MM.1S (cell line): ENCODE results near the gene PCBP4.

ENCODE experiments used
- DNase-seq: peaks from one replicate; pipeline ENCODE4 v3.0.0-alpha.2; 2015
- H2AFZ ChIP-seq: fragments of 300-600 bp; sonication (generic); 2 replicates; pipeline ENCODE4 v1.6.0; 2016; ENCODE audit warnings: antibody characterized with exemption, low read length
- H3F3A ChIP-seq: fragments of 300-600 bp; sonication (generic); 2 replicates; pipeline ENCODE4 v1.6.1; 2016; ENCODE audit warnings: mild to moderate bottlenecking, antibody characterized with exemption, low read length, moderate library complexity, mixed read lengths; ENCODE audit not compliant: insufficient read depth
- H3K27ac ChIP-seq: fragments of 300-600 bp; sonication (generic); 2 replicates; pipeline ENCODE4 v1.5.1; 2016; ENCODE audit warnings: mild to moderate bottlenecking, low read length
- H3K27me3 ChIP-seq: fragments of 300-600 bp; sonication (generic); replicated peaks from 2 replicates; pipeline ENCODE4 v1.6.0; 2016; ENCODE audit warnings: low read length; ENCODE audit not compliant: insufficient read depth
- H3K36me3 ChIP-seq: fragments of 300-600 bp; sonication (generic); replicated peaks from 2 replicates; pipeline ENCODE4 v1.6.1; 2016; ENCODE audit warnings: mild to moderate bottlenecking, low read length, mixed read lengths; ENCODE audit not compliant: insufficient read depth
- H3K4me1 ChIP-seq: fragments of 300-600 bp; sonication (generic); 2 replicates; pipeline ENCODE4 v1.6.1; 2016; ENCODE audit warnings: low read length, mixed read lengths
- H3K4me2 ChIP-seq: fragments of 300-600 bp; sonication (generic); 2 replicates; pipeline ENCODE4 v1.6.0; 2016; ENCODE audit warnings: low read depth, low read length
- H3K4me3 ChIP-seq: fragments of 300-600 bp; sonication (generic); 2 replicates; pipeline ENCODE4 v1.5.1; 2016; ENCODE audit warnings: low read length, mixed read lengths
- H3K79me2 ChIP-seq: fragments of 300-600 bp; sonication (generic); 2 replicates; pipeline ENCODE4 v1.6.1; 2016; ENCODE audit warnings: mixed run types, low read length, mixed read lengths
- H3K9ac ChIP-seq: fragments of 300-600 bp; sonication (generic); 2 replicates; pipeline ENCODE4 v1.6.1; 2016; ENCODE audit warnings: low read length, mixed read lengths
- H3K9me2 ChIP-seq: fragments of 300-600 bp; sonication (generic); replicated peaks from 2 replicates; pipeline ENCODE4 v1.6.1; 2016; ENCODE audit warnings: mild to moderate bottlenecking, low read length, mixed read lengths; ENCODE audit not compliant: insufficient read depth
- H3K9me3 ChIP-seq: fragments of 300-600 bp; sonication (generic); replicated peaks from 2 replicates; pipeline ENCODE4 v1.6.1; 2016; ENCODE audit warnings: mild to moderate bottlenecking, low read length, mixed read lengths; ENCODE audit not compliant: insufficient read depth
- H4K20me1 ChIP-seq: fragments of 300-600 bp; sonication (generic); 2 replicates; pipeline ENCODE4 v1.6.1; 2016; ENCODE audit warnings: mild to moderate bottlenecking, low read length, moderate library complexity, mixed read lengths; ENCODE audit not compliant: insufficient read depth
- CTCF ChIP-seq: fragments of 300-600 bp; sonication (generic); IDR thresholded peaks from 2 replicates; pipeline ENCODE4 v1.5.1; 2016; ENCODE audit warnings: antibody characterized with exemption, low read length, mixed read lengths
- EZH2 ChIP-seq: fragments of 300-600 bp; sonication (generic); optimal IDR thresholded peaks from 2 replicates; pipeline ENCODE3; 2017; ENCODE audit warnings: low read depth, mild to moderate bottlenecking, antibody characterized with exemption, low read length, mixed read lengths
- EZH2phosphoT487 ChIP-seq: fragments of 300-600 bp; sonication (generic); IDR thresholded peaks from 2 replicates; pipeline ENCODE4 v1.6.1; 2018; ENCODE audit warnings: antibody characterized with exemption, low read length

PCBP4 gene

DNA sequence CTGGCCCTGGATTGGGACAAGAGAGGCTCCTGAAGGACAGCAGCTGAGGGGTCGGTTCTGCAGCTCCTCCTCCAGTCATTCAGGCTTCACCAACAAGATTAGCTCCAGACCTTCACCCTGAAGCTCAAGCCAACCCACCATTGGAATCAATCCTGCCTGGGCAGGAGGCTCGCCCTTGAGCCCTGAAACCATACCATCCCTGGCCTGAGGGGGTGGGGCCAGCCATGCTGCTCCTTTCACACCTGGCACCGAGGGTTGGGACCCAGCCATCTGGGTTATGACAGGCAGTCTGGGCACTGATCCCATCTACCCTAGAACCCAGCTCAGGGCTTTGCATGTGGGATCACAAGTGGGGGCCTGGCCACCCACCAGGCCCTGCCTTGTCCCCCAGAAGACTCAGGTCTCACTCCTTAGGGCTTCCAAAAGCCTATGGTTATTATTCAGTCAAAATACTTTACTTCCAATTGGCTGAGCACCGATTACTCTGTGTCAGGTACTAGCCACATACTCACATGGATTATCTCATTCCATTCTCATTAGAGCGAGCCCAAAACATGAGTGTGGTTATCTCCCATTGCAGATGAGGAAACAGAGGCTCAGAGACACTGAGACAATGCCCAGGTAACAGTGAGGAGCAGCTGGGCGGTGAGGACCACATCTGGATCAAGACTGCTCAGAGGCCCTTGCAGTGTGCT is 3.5 kb upstream of the PCBP4 start:
- H3K79me2 ChIP-seq: peaks cover 7% of the 10 kb centered on the region
- peaks cover 12% of the 10 kb centered on the region for H3K4me1 ChIP-seq
- H3F3A ChIP-seq: peaks cover 12% of the 10 kb centered on the region; the same call in 1 of the 2 replicates
- H4K20me1 ChIP-seq: no peaks in the 10 kb centered on the region
- H3K9me3 ChIP-seq: no peaks in the 10 kb centered on the region
- H3K4me2 ChIP-seq: no peak overlapping the region
- no peaks in the 10 kb centered on the region for H3K36me3 ChIP-seq
- DNase-seq: no peak
- H3K9me2 ChIP-seq: no peaks in the 10 kb centered on the region
- H3K27me3 ChIP-seq: no peaks in the 10 kb centered on the region
- TF ChIP-seq EZH2phosphoT487 (no peak), CTCF (no peak), EZH2 (no peak)
- no peak overlapping the region for H3K27ac ChIP-seq
- no peak overlapping the region for H3K4me3 ChIP-seq
- H3K9ac ChIP-seq: no peak overlapping the region
- H2AFZ ChIP-seq: no peak overlapping the region

- Histone ChIP-seq H3K79me2 (peaks cover 7% of the 10 kb centered on the region), H4K20me1 (no peaks in the 10 kb centered on the region), H3K9ac (no peak overlapping the region), H3F3A (peaks cover 11% of the 10 kb centered on the region; the same call in 1 of the 2 replicates), H3K4me1 (peaks cover 12% of the 10 kb centered on the region), H3K36me3 (no peaks in the 10 kb centered on the region), H3K9me3 (no peaks in the 10 kb centered on the region), H3K27ac (no peak overlapping the region), H2AFZ (no peak overlapping the region), H3K4me3 (no peak overlapping the region), H3K27me3 (no peaks in the 10 kb centered on the region), H3K9me2 (no peaks in the 10 kb centered on the region), H3K4me2 (no peak overlapping the region)
- DNase-seq: no peak
- TF ChIP-seq EZH2 (no peak), EZH2phosphoT487 (no peak), CTCF (no peak)
Observed at GRCh38 chr3:51969841-51970240, 2.6 kb upstream of the PCBP4 start.

DNA sequence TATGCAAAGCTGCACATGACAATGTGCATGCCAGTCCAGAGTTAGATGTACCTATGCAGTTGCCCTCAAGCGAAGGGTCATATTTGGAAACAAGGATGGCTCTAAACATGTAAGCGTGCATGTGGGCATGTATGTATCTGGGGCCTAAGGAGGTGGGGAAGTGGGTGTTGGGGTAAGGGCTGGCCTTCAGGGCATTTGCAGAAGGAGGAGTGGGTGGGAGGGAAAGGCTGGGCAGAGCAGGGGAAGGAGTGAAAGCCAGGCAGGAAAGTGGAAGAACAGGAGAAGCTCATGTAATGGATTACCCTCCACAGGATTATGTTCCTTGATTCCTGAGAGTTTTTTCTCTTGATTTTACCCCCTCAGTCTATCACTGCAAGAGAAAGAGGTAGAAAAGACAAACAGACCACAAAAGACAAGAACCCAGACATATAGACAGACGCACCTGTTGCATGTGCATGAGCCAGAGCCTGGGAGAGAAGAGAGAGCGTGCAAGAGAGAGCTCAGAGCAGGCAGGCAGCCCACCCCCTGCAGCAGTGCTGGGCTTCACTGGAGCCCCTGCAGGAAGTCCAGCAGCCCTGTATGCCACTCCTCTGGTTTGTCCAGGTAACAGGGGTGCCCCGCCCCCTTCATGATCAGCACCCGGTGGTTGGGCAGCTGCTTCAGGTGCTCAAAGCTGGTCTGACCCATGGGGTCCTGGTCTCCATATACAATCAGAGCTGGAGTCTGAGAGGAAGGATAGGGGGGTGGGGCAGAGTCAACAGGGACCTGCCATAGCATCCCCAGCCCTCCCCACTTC is 1.8 kb upstream of the PCBP4 start:
- no peak for DNase-seq
- H4K20me1 ChIP-seq: no peaks in the 10 kb centered on the region
- H3K9me2 ChIP-seq: no peaks in the 10 kb centered on the region
- TF ChIP-seq EZH2: no peak
- TF ChIP-seq EZH2phosphoT487: no peak
- TF ChIP-seq CTCF: no peak
- H3K27ac ChIP-seq: no peak overlapping the region
- H3K4me1 ChIP-seq: peaks cover 5% of the 10 kb centered on the region
- peaks cover 4% of the 10 kb centered on the region; the same call in 1 of the 2 replicates for H3F3A ChIP-seq
- no peaks in the 10 kb centered on the region for H3K27me3 ChIP-seq
- H3K4me2 ChIP-seq: no peak overlapping the region
- H2AFZ ChIP-seq: no peak overlapping the region
- H3K9me3 ChIP-seq: no peaks in the 10 kb centered on the region
- peaks cover 7% of the 10 kb centered on the region for H3K79me2 ChIP-seq
- H3K4me3 ChIP-seq: no peak overlapping the region
- H3K36me3 ChIP-seq: no peaks in the 10 kb centered on the region
- H3K9ac ChIP-seq: no peak overlapping the region
